ENCODE measurements around the gene TRIO.

The TRIO gene

GRCh38 chr5:14250084-14250695 is 107.0 kb downstream of the TRIO start (continued):
- TF ChIP-seq ATF2 (tag by site-specific recombination; IDR thresholded peaks at IDR 0.05; ENCODE audit: low read depth) (peak; percentile 99), ZNF707 (tag by site-specific recombination; IDR thresholded peaks at IDR 0.05) (no peak), ZNF311 (tag by site-specific recombination; IDR thresholded peaks at IDR 0.05; ENCODE audit: borderline replicate concordance) (no peak), ZNF677 (tag by site-specific recombination; IDR thresholded peaks at IDR 0.05) (no peak), ZFP3 (tag by site-specific recombination; IDR thresholded peaks at IDR 0.05; ENCODE audit: low read depth) (no peak), ZSCAN30 (tag by site-specific recombination; IDR thresholded peaks at IDR 0.05) (peak; percentile 58; the same call in 1 of the 2 replicates), ZNF138 (tag by site-specific recombination; IDR thresholded peaks at IDR 0.05; ENCODE audit: borderline replicate concordance) (no peak), ZNF747 (tag by site-specific recombination; IDR thresholded peaks at IDR 0.05) (no peak), ZNF274 (IDR thresholded peaks at IDR 0.05; ENCODE audit: low read length) (no peak), ZNF274 (tag by site-specific recombination; IDR thresholded peaks at IDR 0.05; ENCODE audit: borderline replicate concordance) (no peak), ZNF169 (tag by site-specific recombination; IDR thresholded peaks at IDR 0.05) (no peak), ZNF621 (tag by site-specific recombination; IDR thresholded peaks at IDR 0.05) (no peak), ZNF629 (tag by site-specific recombination; IDR thresholded peaks at IDR 0.05) (peak; percentile 99), REPIN1 (tag by site-specific recombination; IDR thresholded peaks at IDR 0.05; ENCODE audit: low read depth) (no peak), ZIC2 (tag by site-specific recombination; IDR thresholded peaks at IDR 0.05) (peak; percentile 23; the same call in 1 of the 2 replicates), OSR2 (tag by site-specific recombination; IDR thresholded peaks at IDR 0.05) (0 out of 2 replicates have a peak, but pooled peaks have one; percentile 12), ZNF335 (tag by site-specific recombination; conservative IDR thresholded peaks at IDR 0.05) (peak; percentile 72), HIC1 (tag by site-specific recombination; IDR thresholded peaks at IDR 0.05) (peak; percentile 62), ZBTB11 (tag by site-specific recombination; conservative IDR thresholded peaks at IDR 0.05; ENCODE audit: low read depth) (no peak), ZNF37A (tag by site-specific recombination; IDR thresholded peaks at IDR 0.05) (no peak), ZNF155 (tag by site-specific recombination; IDR thresholded peaks at IDR 0.05) (no peak), ZNF114 (tag by site-specific recombination; IDR thresholded peaks at IDR 0.05) (no peak), ZNF510 (tag by site-specific recombination; IDR thresholded peaks at IDR 0.05; ENCODE audit: insufficient replicate concordance) (no peak), ZNF112 (tag by site-specific recombination; IDR thresholded peaks at IDR 0.05) (no peak)
- TF ChIP-seq, protein P1, sequence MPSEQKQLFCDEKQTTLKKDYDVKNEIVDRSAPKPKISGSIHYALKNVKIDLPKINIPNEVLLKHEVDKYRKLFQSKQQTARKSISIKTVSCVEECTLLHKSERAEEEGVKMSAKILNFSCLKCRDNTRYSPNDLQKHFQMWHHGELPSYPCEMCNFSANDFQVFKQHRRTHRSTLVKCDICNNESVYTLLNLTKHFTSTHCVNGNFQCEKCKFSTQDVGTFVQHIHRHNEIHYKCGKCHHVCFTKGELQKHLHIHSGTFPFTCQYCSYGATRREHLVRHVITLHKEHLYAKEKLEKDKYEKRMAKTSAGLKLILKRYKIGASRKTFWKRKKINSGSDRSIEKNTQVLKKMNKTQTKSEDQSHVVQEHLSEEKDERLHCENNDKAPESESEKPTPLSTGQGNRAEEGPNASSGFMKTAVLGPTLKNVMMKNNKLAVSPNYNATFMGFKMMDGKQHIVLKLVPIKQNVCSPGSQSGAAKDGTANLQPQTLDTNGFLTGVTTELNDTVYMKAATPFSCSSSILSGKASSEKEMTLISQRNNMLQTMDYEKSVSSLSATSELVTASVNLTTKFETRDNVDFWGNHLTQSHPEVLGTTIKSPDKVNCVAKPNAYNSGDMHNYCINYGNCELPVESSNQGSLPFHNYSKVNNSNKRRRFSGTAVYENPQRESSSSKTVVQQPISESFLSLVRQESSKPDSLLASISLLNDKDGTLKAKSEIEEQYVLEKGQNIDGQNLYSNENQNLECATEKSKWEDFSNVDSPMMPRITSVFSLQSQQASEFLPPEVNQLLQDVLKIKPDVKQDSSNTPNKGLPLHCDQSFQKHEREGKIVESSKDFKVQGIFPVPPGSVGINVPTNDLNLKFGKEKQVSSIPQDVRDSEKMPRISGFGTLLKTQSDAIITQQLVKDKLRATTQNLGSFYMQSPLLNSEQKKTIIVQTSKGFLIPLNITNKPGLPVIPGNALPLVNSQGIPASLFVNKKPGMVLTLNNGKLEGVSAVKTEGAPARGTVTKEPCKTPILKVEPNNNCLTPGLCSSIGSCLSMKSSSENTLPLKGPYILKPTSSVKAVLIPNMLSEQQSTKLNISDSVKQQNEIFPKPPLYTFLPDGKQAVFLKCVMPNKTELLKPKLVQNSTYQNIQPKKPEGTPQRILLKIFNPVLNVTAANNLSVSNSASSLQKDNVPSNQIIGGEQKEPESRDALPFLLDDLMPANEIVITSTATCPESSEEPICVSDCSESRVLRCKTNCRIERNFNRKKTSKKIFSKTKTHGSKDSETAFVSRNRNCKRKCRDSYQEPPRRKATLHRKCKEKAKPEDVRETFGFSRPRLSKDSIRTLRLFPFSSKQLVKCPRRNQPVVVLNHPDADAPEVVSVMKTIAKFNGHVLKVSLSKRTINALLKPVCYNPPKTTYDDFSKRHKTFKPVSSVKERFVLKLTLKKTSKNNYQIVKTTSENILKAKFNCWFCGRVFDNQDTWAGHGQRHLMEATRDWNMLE (tag by site-specific recombination; conservative IDR thresholded peaks at IDR 0.05; ENCODE audit: low read depth): no peak
- TF ChIP-seq, protein P2, sequence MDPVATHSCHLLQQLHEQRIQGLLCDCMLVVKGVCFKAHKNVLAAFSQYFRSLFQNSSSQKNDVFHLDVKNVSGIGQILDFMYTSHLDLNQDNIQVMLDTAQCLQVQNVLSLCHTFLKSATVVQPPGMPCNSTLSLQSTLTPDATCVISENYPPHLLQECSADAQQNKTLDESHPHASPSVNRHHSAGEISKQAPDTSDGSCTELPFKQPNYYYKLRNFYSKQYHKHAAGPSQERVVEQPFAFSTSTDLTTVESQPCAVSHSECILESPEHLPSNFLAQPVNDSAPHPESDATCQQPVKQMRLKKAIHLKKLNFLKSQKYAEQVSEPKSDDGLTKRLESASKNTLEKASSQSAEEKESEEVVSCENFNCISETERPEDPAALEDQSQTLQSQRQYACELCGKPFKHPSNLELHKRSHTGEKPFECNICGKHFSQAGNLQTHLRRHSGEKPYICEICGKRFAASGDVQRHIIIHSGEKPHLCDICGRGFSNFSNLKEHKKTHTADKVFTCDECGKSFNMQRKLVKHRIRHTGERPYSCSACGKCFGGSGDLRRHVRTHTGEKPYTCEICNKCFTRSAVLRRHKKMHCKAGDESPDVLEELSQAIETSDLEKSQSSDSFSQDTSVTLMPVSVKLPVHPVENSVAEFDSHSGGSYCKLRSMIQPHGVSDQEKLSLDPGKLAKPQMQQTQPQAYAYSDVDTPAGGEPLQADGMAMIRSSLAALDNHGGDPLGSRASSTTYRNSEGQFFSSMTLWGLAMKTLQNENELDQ (tag by site-specific recombination; IDR thresholded peaks at IDR 0.05; ENCODE audit: low read depth): no peak
